ENCODE results near the gene RFX3. TPM values are rescaled to one million over a fixed set of nuclear protein-coding genes. Genes with fewer than 3 reads are reported as not detected.

Gene RFX3
- total and polyA plus RNA-seq, 4 donors = 16.7 to 44.0 (median 26.8) TPM

DNA sequence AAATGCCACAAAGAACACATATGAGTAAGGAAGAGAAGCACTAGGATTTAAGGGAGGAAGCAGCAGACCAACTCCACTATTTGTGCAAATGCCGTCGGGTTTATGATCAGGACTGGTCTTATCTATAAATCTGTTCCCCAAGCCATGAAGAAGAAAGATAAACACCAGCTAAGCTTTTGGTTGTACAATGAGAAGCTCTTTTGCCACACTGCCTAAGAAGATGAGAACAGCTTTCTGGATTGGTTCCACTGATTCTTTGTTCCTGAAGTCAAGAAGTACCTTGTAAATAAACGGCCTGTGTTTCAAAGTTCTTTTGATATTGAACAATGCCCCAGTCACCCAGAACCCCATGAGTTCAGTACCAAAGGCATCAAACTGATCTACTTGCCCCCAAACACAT, 93.9 kb downstream of the RFX3 start:
- Histone ChIP-seq H3K27me3 (ENCODE audit: control insufficient read depth, insufficient read depth, low read length) (no peaks in the 10 kb centered on the region), H3K4me3 (ENCODE audit: low read depth, low read length) (no peak overlapping the region), H3K36me3 (ENCODE audit: control insufficient read depth, insufficient read depth, low read length) (no peaks in the 10 kb centered on the region), H3K27ac (ENCODE audit: low read depth, low read length) (no peak overlapping the region), H3K9me3 (ENCODE audit: control insufficient read depth, insufficient read depth, low read length) (no peaks in the 10 kb centered on the region), H3K4me1 (ENCODE audit: control insufficient read depth, insufficient read depth, low read length) (no peaks in the 10 kb centered on the region)
- DNase-seq (ENCODE audit: low read depth in 4 of 6, low spot score in 6 of 6) = no peak
- WGBS (ENCODE audit: insufficient coverage) = no CpG with 5 or more reads among the region's 3 CpGs

DNA sequence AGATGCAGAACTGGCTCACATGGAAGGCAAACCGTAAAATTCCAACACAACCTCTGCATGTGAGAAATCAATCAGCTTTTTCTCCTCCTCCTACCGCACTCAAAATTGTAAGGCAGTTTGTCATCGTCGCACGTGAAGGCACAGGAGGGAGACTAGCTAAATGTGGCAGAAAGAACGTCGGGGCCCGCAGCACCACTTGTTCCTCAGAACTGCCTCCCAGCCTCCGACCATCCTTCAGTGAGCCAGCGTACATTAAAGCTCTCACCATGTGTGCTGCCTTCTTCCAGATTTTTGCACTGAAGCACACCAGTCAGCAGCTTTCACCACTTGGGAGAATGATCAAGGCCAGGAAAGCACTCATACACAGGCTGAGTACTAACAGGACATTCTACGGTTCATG, 105.9 kb downstream of the RFX3 start:
- Histone ChIP-seq H3K9me3 (ENCODE audit: control insufficient read depth, insufficient read depth, low read length) (no peaks in the 10 kb centered on the region), H3K4me3 (ENCODE audit: low read depth, low read length) (no peak overlapping the region), H3K27me3 (ENCODE audit: control insufficient read depth, insufficient read depth, low read length) (no peaks in the 10 kb centered on the region), H3K36me3 (ENCODE audit: control insufficient read depth, insufficient read depth, low read length) (no peaks in the 10 kb centered on the region), H3K4me1 (ENCODE audit: control insufficient read depth, insufficient read depth, low read length) (no peaks in the 10 kb centered on the region), H3K27ac (ENCODE audit: low read depth, low read length) (no peak overlapping the region)
- 68% methylated on average over 11 of the region's 11 CpGs for WGBS (ENCODE audit: insufficient coverage)
- peak in 2 of 6 donors; percentile 33 to 68 for DNase-seq (ENCODE audit: low read depth in 4 of 6, low spot score in 6 of 6)

GRCh38 chr9:3415906-3416305, 109.9 kb downstream of the RFX3 start:
- no peaks in the 10 kb centered on the region for H3K4me1 ChIP-seq (ENCODE audit: control insufficient read depth, insufficient read depth, low read length)
- no peaks in the 10 kb centered on the region for H3K36me3 ChIP-seq (ENCODE audit: control insufficient read depth, insufficient read depth, low read length)
- no peak for DNase-seq (ENCODE audit: low read depth in 4 of 6, low spot score in 6 of 6)
- H3K27me3 ChIP-seq (ENCODE audit: control insufficient read depth, insufficient read depth, low read length) = no peaks in the 10 kb centered on the region
- H3K9me3 ChIP-seq (ENCODE audit: control insufficient read depth, insufficient read depth, low read length) = no peaks in the 10 kb centered on the region
- no peak overlapping the region for H3K4me3 ChIP-seq (ENCODE audit: low read depth, low read length)
- no peak overlapping the region for H3K27ac ChIP-seq (ENCODE audit: low read depth, low read length)

DNA sequence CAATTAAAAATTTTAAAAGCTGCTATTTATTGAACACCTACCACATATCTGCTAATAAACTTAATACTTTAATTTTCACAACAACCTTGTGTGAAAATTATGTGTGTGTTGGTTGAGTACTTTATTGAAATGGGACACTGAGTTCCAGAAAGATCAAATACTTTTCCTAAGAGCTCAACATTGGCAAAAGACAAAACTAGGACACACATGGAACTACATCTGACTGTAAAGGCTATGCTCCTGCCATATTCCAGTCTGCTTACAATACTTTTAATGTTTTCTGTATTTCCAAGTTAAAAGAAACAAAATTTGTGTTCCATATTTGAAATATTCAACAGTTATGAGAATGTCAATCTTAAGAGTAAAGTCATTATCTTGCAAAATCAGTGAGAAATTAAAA, 111.8 kb downstream of the RFX3 start:
- no peak for DNase-seq (ENCODE audit: low read depth in 4 of 6, low spot score in 6 of 6)
- Histone ChIP-seq H3K27ac (ENCODE audit: low read depth, low read length) (no peak overlapping the region), H3K27me3 (ENCODE audit: control insufficient read depth, insufficient read depth, low read length) (no peaks in the 10 kb centered on the region), H3K9me3 (ENCODE audit: control insufficient read depth, insufficient read depth, low read length) (no peaks in the 10 kb centered on the region), H3K4me3 (ENCODE audit: low read depth, low read length) (no peak overlapping the region), H3K4me1 (ENCODE audit: control insufficient read depth, insufficient read depth, low read length) (no peaks in the 10 kb centered on the region), H3K36me3 (ENCODE audit: control insufficient read depth, insufficient read depth, low read length) (no peaks in the 10 kb centered on the region)

DNA sequence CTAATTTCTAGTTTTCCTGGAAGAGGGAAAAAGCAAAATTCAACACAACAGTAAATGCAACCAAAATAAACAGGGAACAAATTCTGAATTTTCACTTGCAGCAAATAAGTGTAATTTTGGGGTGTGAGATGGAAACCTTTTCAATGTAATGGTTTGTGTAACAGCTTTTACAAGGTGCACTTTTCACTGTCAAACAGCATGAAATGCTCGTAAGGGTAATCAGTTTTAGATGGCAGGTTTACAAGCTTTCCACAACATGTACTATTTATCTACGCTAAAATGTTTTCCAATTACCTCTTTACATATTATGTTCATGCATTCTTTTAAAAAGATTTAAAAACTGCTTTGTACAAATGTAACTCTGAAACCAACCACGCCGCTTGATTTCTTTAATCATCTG, 115.3 kb downstream of the RFX3 start:
- Histone ChIP-seq H3K4me1 (ENCODE audit: control insufficient read depth, insufficient read depth, low read length) (no peaks in the 10 kb centered on the region), H3K36me3 (ENCODE audit: control insufficient read depth, insufficient read depth, low read length) (no peaks in the 10 kb centered on the region), H3K9me3 (ENCODE audit: control insufficient read depth, insufficient read depth, low read length) (no peaks in the 10 kb centered on the region), H3K27me3 (ENCODE audit: control insufficient read depth, insufficient read depth, low read length) (no peaks in the 10 kb centered on the region), H3K27ac (ENCODE audit: low read depth, low read length) (no peak overlapping the region), H3K4me3 (ENCODE audit: low read depth, low read length) (no peak overlapping the region)
- peak in 1 of 6 donors; percentile 25 for DNase-seq (ENCODE audit: low read depth in 4 of 6, low spot score in 6 of 6)
- no CpG with 5 or more reads among the region's 4 CpGs for WGBS (ENCODE audit: insufficient coverage)

DNA sequence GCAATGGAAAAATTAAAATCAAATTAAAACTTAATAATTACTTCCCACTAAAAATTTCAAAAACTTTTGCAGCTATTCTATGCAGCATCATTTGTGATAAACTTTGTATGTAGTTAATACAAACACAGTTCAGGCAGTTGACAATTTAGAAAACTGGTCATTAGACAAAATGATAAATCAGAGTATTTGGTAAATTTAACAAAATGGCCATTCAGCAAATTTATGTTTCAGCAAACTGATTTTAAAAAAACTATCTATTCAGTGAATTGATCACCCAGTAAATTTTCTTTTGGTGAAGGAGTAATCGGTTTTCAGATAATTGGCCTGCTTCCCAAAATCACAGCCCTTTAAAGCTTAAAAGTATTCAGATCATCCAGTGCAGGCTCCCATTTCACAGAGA, 116.3 kb downstream of the RFX3 start:
- DNase-seq (ENCODE audit: low read depth in 4 of 6, low spot score in 6 of 6) = no peak
- H3K4me1 ChIP-seq (ENCODE audit: control insufficient read depth, insufficient read depth, low read length) = no peaks in the 10 kb centered on the region
- no peak overlapping the region for H3K4me3 ChIP-seq (ENCODE audit: low read depth, low read length)
- no peaks in the 10 kb centered on the region for H3K27me3 ChIP-seq (ENCODE audit: control insufficient read depth, insufficient read depth, low read length)
- H3K9me3 ChIP-seq (ENCODE audit: control insufficient read depth, insufficient read depth, low read length) = no peaks in the 10 kb centered on the region
- no peak overlapping the region for H3K27ac ChIP-seq (ENCODE audit: low read depth, low read length)
- WGBS (ENCODE audit: insufficient coverage) = no CpG with 5 or more reads among the region's 1 CpG
- H3K36me3 ChIP-seq (ENCODE audit: control insufficient read depth, insufficient read depth, low read length) = no peaks in the 10 kb centered on the region

DNA sequence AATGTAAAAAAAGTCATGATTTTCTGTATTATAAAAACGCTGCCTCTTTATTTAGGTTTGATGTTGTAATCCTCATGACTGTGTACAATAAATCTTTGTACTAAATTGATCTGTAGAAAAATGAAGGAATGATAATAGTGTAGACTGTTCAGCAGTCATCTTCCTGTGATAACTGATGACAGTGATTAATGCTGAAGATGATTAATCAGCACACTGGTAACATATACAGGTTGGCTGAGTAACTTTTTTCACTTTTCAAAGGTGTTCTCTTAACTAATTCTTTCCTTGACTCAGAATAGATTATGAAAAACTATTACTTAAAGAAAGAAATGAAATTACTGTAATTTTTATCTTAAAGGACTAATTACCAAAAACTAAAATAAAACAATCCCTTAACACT, 122.5 kb downstream of the RFX3 start:
- Histone ChIP-seq H3K36me3 (ENCODE audit: control insufficient read depth, insufficient read depth, low read length) (no peaks in the 10 kb centered on the region), H3K9me3 (ENCODE audit: control insufficient read depth, insufficient read depth, low read length) (no peaks in the 10 kb centered on the region), H3K4me1 (ENCODE audit: control insufficient read depth, insufficient read depth, low read length) (no peaks in the 10 kb centered on the region), H3K4me3 (ENCODE audit: low read depth, low read length) (no peak overlapping the region), H3K27me3 (ENCODE audit: control insufficient read depth, insufficient read depth, low read length) (no peaks in the 10 kb centered on the region), H3K27ac (ENCODE audit: low read depth, low read length) (no peak overlapping the region)
- WGBS (ENCODE audit: insufficient coverage) = no CpG with 5 or more reads among the region's 1 CpG
- no peak for DNase-seq (ENCODE audit: low read depth in 4 of 6, low spot score in 6 of 6)

DNA sequence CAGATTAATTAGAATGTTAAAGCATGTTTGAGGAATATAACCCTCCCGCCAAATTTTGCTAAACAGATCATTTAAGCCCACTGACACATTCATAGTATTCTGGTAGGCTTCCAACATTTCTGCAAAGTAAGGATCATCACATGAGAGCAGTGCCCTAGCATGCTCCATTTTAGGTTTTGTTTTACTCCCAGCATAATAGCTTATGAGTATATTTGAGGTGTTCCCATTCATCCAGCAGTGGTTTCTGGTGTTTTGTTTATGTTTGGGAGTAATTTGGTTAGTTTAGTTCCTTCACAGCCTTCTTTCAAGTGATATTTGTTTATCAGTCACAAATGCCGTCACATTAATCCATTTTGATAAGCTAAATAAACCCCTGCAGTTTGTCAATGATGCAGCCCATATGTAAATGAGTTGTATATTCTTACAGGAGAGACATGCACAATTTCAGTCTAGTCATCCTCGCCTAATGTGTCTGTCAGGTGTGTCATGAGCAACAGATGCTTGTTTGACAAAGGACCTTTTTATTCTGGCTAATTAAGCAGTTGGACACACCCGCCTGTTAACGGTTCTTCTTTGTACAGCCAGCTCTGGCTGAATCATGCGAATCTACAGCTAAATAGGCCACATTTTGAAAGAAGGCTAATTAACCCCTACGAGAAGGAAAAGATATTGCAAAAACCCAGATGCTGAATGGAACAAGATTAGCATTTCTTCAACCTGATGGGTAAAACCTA, 124.4 kb downstream of the RFX3 start:
- peak in 5 of 6 donors; percentile 26 to 85 (median 50) for DNase-seq (ENCODE audit: low read depth in 4 of 6, low spot score in 6 of 6)
- no peaks in the 10 kb centered on the region for H3K36me3 ChIP-seq (ENCODE audit: control insufficient read depth, insufficient read depth, low read length)
- H3K9me3 ChIP-seq (ENCODE audit: control insufficient read depth, insufficient read depth, low read length) = no peaks in the 10 kb centered on the region
- 20% methylated on average over 3 of the region's 7 CpGs for WGBS (ENCODE audit: insufficient coverage)
- no peak overlapping the region for H3K4me3 ChIP-seq (ENCODE audit: low read depth, low read length)
- H3K4me1 ChIP-seq (ENCODE audit: control insufficient read depth, insufficient read depth, low read length) = no peaks in the 10 kb centered on the region
- no peaks in the 10 kb centered on the region for H3K27me3 ChIP-seq (ENCODE audit: control insufficient read depth, insufficient read depth, low read length)
- no peak overlapping the region for H3K27ac ChIP-seq (ENCODE audit: low read depth, low read length)

DNA sequence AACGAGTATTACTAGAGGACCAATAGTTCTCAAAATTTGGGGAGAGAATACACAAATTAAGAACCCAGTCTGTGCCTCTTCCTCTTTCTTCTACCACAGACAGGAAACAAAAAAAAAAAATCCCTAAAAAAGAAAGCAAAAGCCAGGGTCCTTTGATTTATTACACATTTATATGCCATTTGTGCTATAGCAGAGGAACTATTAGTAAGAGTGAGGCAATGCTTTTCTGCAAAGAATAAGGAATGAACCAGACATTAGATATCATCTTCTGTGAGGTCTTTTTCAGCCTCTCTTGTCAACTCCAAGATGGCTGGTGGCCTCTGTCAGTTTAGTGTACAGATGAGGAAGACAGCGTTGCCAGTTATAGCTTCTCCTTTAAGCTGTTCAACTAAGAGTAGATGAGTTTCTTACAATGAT, 127.6 kb downstream of the RFX3 start:
- Histone ChIP-seq H3K27me3 (ENCODE audit: control insufficient read depth, insufficient read depth, low read length) (no peaks in the 10 kb centered on the region), H3K36me3 (ENCODE audit: control insufficient read depth, insufficient read depth, low read length) (peaks cover 3% of the 10 kb centered on the region), H3K4me1 (ENCODE audit: control insufficient read depth, insufficient read depth, low read length) (no peaks in the 10 kb centered on the region), H3K9me3 (ENCODE audit: control insufficient read depth, insufficient read depth, low read length) (no peaks in the 10 kb centered on the region), H3K27ac (ENCODE audit: low read depth, low read length) (no peak overlapping the region), H3K4me3 (ENCODE audit: low read depth, low read length) (no peak overlapping the region)
- no peak for DNase-seq (ENCODE audit: low read depth in 4 of 6, low spot score in 6 of 6)
- WGBS (ENCODE audit: insufficient coverage) = 100% methylated on average over 1 of the region's 2 CpGs

DNA sequence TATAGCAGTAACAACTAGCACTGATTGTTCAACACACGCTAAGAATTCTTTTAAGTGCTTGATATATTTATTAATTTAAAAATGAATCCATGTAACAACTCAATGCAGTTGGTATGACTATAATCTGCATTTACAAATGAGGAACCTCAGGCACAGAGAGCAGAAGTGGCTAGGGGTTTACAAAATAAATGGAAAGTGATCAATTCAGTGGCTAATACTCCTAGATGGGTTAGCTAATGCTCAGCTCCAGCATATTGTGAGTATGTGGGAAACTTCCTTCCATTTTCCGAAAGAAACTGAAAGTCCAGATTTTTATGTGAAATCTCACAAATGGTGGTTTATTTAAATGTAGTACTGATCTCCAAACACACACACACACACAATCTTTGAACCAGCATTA, 128.0 kb downstream of the RFX3 start:
- H3K27me3 ChIP-seq (ENCODE audit: control insufficient read depth, insufficient read depth, low read length) = no peaks in the 10 kb centered on the region
- no peak overlapping the region for H3K4me3 ChIP-seq (ENCODE audit: low read depth, low read length)
- H3K36me3 ChIP-seq (ENCODE audit: control insufficient read depth, insufficient read depth, low read length) = peaks cover 3% of the 10 kb centered on the region
- WGBS (ENCODE audit: insufficient coverage) = no CpG with 5 or more reads among the region's 2 CpGs
- H3K4me1 ChIP-seq (ENCODE audit: control insufficient read depth, insufficient read depth, low read length) = no peaks in the 10 kb centered on the region
- no peaks in the 10 kb centered on the region for H3K9me3 ChIP-seq (ENCODE audit: control insufficient read depth, insufficient read depth, low read length)
- no peak overlapping the region for H3K27ac ChIP-seq (ENCODE audit: low read depth, low read length)
- no peak for DNase-seq (ENCODE audit: low read depth in 4 of 6, low spot score in 6 of 6)
